Hippocampal formation (tissue), 2 donors: ENCODE data around the gene LARGE1.
A peak's percentile ranks its signal among the peaks of the same experiment; 100 is the strongest.

ENCODE experiments used
- DNase-seq, 2 donors: peaks; one replicate each; lab custom pipeline; 2025; lab: John Stamatoyannopoulos, UW

Gene LARGE1

DNA sequence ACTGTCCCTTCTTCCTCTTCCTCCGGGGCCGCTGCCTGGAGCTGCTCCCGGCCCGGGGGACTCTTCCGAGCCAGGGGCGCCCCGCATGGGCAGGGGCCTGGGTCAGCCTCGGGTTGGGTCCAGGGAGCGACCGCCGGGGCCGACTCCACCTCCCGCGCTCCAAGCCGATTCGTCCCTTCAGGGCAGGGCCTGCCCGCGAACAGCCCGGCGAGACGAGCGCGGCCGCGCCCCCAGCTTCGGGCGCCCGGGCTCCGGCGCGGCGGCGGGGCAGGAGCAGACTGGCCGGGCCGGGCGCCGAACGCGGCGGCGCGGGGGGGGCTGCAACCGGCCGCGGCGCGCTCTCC is at the start of gene LARGE1:
TSS of gene LARGE1 (minus strand) at position 280 of the 344 bp plus-strand sequence.
- DNase-seq: no peak

DNA sequence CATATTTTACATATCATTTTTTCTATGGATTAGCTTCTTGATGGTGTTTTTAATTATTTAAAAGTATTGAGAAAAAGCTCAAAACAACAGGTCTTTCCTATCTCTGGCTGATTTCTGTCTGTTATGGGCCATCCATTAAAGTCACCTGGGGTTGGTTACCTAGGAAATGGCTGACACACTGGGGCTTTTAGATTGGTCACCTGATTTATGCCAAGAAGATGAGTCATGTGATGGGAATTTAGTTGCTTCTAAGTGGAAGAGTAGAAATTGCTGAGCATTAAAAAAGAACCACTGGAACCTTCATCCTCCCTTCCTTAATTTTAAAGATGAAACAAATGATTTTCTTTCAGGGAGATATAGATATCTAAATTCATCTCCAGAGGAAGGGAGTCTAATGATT is 48.8 kb upstream of the LARGE1 start:
- no peak for DNase-seq

DNA sequence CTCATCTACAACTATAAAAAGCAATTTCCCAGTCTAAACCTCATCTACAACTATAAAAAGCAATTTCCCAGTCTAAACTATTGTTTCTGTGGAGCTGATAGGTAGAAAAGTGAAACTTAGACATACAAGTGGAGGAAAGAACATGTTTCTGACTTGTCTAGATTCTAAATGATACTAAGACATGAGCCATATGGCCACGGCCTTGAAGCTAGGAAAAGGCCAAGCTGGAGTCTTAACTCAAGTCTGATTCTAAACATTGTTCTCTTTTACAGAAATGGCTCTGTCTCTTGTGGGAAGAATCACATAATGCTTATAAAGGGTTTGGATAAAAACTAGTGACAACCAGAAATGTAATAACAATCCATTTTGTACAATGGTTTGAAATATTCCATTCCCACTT is 43.8 kb upstream of the LARGE1 start:
- DNase-seq: no peak

DNA sequence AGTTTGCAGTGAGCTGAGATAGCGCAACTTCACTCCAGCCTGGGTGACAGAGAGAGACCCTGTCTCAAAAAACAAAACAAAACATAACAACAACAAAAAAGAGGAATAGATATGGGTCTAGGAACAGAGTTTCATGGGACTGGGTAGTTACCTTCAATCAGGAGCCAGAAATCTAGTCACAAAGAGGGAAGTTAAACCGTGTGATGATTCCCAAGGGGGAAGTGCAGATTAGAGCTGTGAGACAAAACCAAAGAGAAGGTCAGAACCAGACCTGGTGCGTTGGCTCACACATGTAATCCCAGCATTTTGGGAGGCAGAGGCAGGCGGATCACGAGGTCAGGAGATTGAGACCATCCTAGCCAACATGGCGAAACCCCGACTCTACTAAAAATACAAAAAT is 42.1 kb upstream of the LARGE1 start:
- no peak for DNase-seq

DNA sequence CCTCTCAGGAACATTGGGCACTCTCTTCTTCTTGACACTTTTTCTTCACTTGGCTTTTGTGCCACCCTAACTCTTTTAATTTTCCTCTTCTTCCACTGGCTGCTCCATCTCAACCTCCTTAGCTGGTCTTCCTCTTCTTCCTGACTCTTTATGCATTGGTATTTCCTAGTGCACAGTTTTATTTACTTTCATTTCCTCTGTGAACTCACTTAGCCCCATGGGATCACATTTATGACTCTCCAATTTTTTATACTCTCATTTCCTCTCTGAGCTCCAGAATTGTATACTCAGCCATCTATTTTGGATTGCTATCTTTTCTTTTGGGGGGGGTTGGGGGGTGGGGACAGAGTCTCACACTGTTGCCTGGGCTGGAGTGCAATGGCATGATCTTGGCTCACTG is 38.5 kb upstream of the LARGE1 start:
- DNase-seq: no peak

DNA sequence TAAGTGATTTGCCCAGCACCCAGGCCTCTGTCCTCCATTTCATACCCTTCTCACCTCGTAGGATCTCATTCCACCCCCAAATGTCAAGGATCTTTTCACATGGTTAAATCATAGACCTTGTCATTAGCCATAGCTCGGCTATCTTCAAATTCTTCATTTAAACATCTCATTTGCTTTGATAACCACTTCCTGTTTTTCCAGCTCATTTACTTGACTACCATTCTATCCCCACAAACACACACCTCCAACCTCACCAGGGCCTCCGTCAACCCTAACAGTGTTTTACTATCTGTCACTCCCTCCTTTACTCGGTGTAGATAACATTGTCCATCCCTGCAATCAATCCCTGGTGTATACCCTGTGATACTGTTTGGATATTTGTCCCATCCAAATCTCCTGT is 36.8 kb upstream of the LARGE1 start:
- DNase-seq: no peak

DNA sequence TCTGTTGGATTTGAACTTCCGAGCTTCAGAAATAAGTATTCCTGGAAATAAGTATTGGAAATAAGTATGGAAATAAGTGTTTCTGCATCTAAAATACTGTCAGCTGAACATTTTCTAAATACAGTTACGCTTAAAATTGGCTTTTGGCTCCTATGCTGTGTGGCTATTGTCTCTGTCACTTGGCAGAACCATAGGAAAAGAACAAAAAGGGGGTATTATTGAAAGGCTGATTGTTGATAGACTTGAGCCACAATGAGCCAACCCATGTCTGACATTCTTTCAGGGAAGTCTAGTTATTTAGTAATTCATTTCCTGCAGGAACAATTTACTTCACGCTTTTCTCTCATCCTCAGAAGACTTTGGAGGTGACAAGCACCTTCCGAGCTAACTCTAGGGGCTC is 32.5 kb upstream of the LARGE1 start:
- peak in 1 of 2 donors; percentile 24 for DNase-seq

DNA sequence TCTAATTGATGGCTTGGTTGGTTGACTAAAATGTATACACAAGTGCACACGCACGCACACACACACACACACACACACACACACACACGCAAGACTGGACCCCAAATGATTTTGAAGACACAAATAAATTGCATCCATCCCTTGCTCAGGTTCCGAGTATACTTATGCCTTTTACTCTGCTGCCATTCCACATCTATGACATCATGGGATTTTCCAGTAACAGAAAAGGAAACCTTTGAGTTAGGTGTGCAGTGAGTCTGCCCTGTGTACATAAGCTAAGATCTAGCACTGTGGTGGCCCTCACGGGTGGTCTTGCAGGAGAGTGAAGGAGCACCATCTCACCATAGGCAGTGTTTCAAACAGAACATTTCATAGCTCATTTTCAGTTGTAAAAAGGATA is 20.5 kb upstream of the LARGE1 start:
- DNase-seq: no peak

DNA sequence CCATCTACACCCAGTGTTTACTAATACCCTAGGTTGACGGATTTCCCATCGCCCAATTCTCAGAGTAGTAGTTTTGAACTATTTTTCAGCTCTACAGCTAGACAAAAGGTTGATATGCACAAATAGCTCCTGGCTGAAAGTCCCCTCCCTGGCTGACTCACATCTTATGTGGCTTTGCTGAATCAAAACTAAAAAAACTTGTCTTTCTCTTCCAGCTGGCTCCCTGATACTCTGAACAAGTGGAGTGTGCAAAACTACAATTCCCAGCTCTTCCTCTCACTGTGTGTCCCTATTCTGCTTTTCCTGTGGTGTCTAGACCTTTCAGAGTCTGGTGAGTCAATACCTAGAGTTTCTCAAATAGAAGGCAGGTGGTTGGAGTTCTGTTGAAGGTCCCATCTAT is 12.7 kb upstream of the LARGE1 start:
- no peak for DNase-seq

DNA sequence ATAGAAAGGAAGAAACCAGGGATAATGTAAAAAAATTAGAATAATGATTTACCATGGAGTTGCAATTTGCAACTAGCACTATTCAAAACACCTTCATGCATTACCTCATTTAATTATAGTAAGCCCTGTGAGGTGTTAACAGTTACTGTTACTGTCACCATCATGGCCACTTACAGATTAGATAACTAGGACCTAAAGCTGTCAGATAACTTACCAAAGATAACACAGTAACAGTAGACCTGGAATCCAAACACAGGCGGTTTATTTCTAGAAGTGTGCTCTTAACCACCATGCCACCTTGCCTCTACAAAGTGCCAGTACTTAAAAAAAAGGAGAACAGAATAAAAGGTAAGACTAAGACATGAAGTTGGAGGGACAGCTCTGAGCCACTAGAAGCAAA is 11.1 kb upstream of the LARGE1 start:
- DNase-seq: no peak

DNA sequence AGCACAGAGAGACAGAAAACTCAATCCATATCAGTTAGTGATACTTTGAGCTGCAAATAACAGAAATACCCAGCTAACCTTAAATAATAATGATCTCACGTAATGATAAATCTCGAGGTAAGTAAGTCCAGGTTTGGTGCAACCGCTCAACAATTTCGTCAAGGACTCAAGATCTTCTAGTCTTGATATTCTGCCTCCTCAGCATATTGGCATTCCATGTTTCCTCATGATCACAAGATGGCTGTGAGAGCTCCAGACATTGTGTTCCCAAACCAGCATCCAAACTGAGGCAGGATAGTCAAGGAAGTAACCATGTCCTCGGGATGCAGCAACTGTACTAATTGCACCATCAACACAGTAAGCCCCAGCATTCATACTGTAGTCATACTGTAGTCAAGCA is 7.5 kb upstream of the LARGE1 start:
- no peak for DNase-seq

DNA sequence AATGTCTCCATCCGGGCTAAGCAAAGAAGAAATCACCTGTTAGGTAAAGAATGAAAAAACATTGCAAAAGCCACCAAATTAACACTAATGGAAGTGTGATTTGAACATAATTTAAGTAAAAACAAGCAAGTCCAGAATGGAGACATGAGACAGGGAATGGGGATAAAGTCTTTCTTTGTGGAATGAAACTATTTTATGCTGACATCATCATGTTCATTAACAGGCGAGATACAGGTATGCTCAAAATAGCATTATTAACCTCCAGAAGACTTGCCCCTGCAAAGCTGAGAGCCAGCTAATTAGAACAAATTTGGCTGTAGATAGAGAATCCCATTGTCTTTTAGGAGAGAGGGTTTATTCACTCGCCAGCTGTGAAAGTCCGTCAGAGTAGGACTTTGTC is 4.9 kb upstream of the LARGE1 start:
- no peak for DNase-seq

DNA sequence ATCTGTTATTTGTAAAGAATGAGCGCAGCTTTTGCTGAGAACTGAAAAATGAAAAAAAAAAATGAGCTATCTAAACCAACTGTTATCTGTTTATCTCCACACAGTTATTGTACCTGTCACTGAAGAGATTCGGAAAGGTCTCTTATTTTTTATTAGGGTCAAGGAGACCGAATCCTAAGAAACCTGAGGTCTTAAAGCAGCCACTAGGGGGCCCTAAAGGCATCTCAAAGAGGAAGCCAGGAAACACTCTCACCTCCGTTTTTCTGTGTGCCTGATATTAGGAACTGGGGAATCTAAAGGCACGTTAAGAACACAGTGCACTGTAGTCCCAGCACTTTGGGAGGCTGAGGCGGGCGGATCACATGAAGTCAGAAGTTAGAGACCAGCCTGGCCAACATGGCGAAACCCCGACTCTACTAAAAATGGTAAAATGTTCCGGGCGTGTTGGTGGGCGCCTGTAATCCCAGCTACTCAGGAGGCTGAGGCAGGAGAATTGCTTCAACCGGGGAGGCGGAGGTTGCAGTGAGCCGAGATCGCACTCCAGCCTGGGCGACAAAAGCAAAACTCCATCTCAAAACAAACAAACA is 3.5 kb upstream of the LARGE1 start:
- peak; percentile 31 to 86 for DNase-seq

DNA sequence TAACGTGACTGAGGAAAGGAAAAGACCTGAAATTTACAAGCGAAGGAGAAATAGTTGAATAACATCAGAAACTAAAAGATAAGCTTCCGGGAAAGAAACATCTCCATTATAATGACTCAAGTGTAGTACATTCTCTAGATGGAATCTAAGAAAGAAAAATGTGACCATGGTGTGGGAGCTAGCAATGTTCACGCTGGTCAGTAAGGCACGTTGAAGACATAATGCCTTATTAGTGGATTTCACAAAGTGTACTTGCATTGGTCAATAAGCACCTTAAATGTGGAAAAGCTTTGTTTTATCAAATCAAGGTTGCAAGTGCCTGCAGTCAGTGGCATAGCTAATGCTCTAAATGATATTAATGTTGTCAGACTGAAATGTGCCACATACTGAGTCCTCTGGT is 2.8 kb upstream of the LARGE1 start:
- no peak for DNase-seq

DNA sequence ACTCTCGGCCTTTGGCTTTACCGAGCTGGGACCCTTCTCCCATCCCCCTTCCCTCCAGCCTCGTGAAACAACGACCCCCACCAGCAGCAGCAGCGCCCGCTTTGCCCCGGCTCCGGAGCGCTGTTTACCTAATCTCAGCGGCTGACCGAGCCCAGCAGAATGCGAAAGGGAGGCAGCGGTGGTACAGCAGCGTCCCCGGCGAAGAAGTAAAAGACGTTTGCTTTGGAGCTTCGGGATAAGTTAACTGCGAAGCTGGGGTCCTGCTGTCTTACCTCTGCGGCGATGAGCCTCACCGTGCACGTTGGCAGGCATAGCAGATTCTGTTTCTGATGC is 2.0 kb upstream of the LARGE1 start:
- DNase-seq: peak in 1 of 2 donors; percentile 36

DNA sequence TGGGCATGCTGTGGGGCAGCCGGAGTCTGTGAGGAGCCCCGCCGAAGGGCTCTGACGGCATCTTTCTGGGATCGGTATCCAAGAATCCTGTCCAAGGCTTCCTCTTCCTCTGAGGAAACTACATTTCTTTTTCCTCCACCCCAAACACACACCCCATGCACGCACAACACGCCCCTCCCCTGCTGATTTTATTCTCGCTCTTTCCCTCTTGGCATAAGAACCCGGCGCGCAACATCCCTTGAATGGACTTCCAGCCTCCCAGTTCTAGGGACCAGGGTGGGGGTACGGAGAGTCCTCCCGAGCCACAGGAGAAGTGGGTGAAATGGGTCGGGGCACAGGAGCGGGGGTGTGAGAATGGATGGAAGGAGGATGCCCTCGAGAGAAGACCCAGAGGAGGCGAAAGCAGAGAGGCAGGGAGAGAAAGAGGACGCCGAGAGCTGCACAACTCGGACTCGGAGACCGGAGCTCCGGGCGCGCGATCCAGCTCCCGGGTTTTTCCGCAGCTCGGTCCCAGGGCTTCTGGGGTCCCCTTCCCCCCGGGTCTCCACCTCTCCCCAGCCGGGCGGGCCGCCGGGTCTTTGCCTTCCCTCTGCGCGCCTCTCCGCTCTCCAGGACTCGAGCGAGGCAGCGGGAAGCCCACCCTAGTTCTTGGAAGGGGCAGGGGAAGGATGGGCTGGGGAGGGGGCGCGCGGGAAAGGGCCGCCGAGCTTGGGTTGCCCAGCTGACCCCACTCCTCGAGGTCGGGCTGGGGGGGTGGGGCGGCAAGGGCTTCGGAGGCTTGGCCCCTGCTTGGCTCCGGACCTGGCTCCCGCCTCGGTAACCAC is 1.5 kb upstream of the LARGE1 start:
- DNase-seq: peak; percentile 52 to 73

DNA sequence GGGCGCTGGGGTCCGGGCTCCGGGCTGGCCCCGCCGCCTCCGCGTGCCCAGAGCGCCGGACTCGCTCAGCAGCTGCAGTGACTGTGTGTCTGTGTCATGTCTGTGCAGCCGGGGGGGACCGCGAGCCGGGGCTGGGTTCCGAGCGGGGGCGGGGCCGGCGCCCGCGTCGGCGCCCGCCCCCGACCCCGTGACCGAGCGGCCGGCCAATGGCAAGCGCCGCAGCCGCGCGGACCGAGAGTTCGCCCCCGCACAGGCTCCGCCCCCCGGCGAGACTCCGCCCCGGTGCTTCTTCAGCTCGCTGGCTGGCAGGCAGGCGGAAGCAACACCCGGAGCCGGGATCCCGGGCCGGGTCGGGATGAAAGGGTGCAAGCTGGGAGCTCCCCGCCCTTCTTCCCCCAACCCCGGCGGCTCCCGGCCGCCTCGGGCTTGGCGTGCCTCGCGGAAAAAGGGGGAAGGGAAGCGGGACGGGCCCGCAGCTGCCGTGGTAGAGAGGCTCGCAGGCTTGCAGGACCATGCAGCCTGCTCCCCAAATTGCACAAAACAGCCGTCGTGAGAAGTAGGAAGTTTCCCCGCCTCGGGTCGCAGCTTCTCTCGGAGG is 750 bp upstream of the LARGE1 start:
- DNase-seq: peak; percentile 97 to 98

DNA sequence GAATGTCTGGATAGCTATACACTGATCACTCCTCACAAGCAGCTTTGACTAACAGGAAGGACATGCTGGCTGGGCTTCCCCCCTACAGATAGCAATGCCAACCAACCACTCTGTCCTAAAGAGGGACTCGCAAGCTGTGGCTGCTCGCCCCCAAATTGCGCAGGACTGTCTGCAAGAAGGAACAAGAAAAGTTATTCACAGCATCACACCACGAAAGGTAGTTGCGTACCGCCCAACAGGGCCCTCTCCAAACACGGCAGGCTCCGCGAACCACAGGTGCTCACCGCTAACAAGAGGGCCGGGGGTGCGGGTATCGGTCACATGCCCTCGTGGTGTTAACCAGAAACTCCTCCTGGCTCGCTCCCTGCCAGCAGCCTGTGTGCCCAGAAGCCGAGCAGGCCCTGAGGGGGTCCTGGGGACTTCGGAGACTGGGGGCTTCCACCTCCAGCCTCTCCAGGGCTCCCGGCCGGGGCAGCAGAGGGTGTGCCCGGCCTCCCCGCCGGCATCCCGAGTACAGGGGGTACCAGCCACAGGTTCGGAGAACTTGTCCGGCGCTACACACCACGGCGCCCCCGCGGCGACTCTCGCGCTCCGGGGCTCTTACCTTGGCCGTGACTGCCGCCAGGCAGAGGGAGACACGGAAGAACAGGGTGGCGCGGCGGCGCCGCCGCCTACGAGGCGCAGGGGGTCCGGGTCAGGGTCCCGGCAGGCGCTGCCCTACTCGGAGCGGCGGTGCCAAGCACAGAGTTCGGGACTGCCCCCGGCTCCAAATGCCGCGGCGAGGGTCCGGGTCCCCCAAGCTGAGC is 682 bp downstream of the LARGE1 start:
- DNase-seq: no peak

DNA sequence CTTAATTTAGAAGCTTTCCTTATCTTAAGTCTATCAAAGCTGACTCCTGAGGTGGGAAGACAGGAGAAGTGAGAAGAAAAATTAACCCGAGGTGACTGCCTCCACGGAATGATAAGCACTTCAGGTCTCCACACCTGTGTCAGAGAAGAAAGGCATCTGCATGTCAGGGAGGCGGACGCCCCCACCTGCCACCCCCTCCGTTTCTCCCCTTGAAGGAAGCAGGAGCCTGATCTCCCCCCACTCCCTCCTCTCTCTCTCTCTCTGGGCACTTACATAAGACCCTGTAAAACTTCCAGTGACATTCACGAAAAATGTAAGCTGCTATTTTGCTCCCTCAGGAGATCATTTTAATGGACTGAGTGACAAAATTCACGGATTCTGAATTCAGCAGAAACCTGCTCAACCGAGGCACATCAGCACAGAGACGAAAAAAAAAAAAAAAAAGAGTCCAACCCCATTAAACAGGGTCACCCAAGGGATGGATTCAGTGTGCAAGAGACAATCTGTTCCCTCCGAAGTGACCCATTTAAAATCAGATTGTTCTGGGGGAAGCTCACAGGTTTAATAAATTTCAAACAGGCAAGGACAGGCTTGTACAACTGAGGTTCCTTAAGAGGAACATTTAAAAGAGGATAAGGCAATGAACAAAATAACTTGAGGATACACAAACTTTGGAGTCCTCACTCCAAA is 1.5 kb downstream of the LARGE1 start:
- no peak for DNase-seq

DNA sequence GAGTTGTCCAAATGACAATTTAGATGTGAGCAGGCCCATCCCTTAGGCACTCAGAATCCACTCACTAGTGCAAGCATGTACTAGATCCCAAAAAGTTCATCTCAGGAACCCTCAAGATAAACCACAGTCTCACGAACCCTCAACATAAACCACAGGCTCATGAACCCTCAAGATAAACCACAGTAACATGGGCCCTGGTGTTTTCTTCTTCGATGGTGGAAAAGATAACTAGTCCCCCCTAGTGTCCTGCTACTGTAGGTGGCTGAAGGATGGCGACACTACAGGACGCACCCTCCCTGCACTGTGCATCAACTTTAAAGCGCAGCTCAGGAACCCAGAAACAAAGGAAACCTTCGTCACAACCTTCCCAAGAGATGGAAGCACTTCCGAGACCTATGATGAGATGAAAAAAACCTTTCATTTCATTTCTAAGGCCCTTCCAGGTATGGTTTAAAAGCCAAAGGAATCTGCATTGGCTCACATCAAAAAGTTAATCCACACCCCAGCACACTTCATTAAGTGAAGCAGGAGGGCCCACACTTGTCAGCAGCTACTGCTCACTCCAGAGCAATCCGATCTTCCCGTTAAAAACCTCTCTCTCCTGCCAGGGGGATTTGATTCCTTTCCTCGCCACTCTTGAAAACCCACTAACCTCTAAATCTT is 2.4 kb downstream of the LARGE1 start:
- peak in 1 of 2 donors; percentile 27 for DNase-seq

DNA sequence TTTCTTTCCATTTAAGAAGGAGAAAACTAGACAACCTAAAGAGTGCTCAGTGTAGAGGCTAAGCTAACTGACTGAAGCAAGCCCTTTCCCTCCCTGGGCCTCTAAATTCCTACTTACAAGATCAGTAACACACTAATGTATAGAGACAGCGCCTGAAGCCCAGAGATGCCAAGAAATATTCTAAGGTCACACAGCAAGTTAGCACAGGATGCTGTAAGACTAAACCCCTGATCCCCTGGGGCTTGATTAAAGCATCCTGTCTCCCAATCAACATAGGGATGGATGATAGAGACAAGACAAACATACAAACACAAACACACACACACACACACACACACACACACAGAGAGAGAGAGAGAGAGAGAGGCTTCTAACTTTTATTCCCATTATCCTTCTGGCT is 5.6 kb downstream of the LARGE1 start:
- DNase-seq: no peak

DNA sequence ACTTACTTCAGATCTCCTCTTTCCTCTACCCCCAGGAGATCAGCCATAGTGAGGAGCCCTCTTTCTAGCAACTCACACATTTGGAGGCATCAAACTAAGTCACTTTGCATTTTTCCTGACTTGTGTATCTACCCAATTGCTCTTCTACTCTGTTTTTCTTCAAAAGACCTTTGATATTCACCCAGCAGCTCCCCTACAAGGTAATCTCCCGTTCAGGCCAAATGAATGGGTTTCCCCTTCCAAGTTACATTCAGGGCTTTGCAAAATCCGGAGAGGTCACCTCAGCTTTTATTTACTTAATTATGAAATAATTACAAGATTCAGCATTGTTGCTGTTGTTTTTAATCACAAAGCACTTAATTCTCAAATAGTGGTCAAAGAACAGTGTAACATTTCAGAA is 6.1 kb downstream of the LARGE1 start:
- no peak for DNase-seq
